GM10248 (cell line): ENCODE results near the gene TKT.

Source experiments
- CTCF ChIA-PET: fragments of 300-600 bp; sonication (Branson Sonifier 250); formaldehyde crosslinking; extraction: SDS; loops from one replicate; lab custom pipeline; 2021; ENCODE audit warnings: antibody characterized with exemption; lab: Yijun Ruan, JAX
- POLR2A ChIA-PET: fragments of 350-650 bp; sonication (Branson Sonifier 250); formaldehyde crosslinking; extraction: SDS; loops from one replicate; lab custom pipeline; 2020; ENCODE audit warnings: antibody characterized with exemption; lab: Yijun Ruan, JAX
- DNase-seq: peaks from one replicate; pipeline ENCODE4 v3.0.0; 2012; ENCODE audit errors: extremely low spot score
- CTCF ChIP-seq: IDR thresholded peaks from 2 replicates; pipeline ENCODE4 v1.5.1; 2012; ENCODE audit warnings: mild to moderate bottlenecking, low read depth; ENCODE audit errors: extremely low read depth, missing control alignments, control extremely low read depth

TKT gene

GRCh38 chr3:53188136-53188685 lies 67.6 kb downstream of the TKT start:
- CTCF ChIA-PET = interaction anchor here (1.3 kb wide), 1 partner anchor 8 kb away, joined by 6 read pairs; no protein-coding TSS in a partner anchor
- DNase-seq = no peak
- no peak for TF ChIP-seq CTCF
- POLR2A ChIA-PET = interaction anchor here (0.6 kb wide), 1 partner anchor 203 kb away, joined by 8 read pairs; no protein-coding TSS in a partner anchor

- no peak for DNase-seq
- ChIA-PET POLR2A (no interaction called here), CTCF (interaction anchor here (1.0 to 1.3 kb wide), 2 partner anchors 8 to 9 kb away, joined by 3 to 6 read pairs; no protein-coding TSS in a partner anchor)
- no peak for TF ChIP-seq CTCF
Measured at GRCh38 chr3:53187430-53187829, 68.4 kb downstream of the TKT start.

GRCh38 chr3:53186726-53187125 lies 69.1 kb downstream of the TKT start:
- TF ChIP-seq CTCF = no peak
- CTCF ChIA-PET = interaction anchor here (1.0 kb wide), 1 partner anchor 8 kb away, joined by 3 read pairs; no protein-coding TSS in a partner anchor
- no peak for DNase-seq
- POLR2A ChIA-PET = no interaction called here

GRCh38 chr3:53185761-53186465 lies 69.9 kb downstream of the TKT start:
- CTCF ChIA-PET = interaction anchor here (1.0 to 1.9 kb wide), 3 partner anchors 9 to 50 kb away, joined by 3 to 5 read pairs (median 5); no protein-coding TSS in a partner anchor
- POLR2A ChIA-PET = no interaction called here
- TF ChIP-seq CTCF = no peak

GRCh38 chr3:53184701-53185100 lies 71.1 kb downstream of the TKT start:
- ChIA-PET CTCF (interaction anchor here (0.6 to 1.9 kb wide), 5 partner anchors 9 to 51 kb away, joined by 3 to 5 read pairs (median 3); no protein-coding TSS in a partner anchor), POLR2A (no interaction called here)
- no peak for DNase-seq
- no peak for TF ChIP-seq CTCF

More at GRCh38 chr3:53185761-53186465, 69.9 kb downstream of the TKT start:
- DNase-seq = no peak

GRCh38 chr3:53183514-53183913 lies 72.3 kb downstream of the TKT start:
- POLR2A ChIA-PET = no interaction called here
- CTCF ChIA-PET = interaction anchor here (3.4 to 5.6 kb wide), 2 partner anchors 13 to 49 kb away, joined by 20 to 63 read pairs; no protein-coding TSS in a partner anchor
- no peak for TF ChIP-seq CTCF
- no peak for DNase-seq
